ENCODE results near the gene MUC20. TPM values are rescaled to one million over a fixed set of nuclear protein-coding genes. Genes with fewer than 3 reads are reported as not detected.
"Not testable (repeated sequence)": the region's sequence is repeated elsewhere in the genome, so short reads cannot be mapped to it uniquely, and the experiment has no call there.

MUC20 gene
- total RNA-seq, 1 experiment from 2014 or later: not detected

DNA sequence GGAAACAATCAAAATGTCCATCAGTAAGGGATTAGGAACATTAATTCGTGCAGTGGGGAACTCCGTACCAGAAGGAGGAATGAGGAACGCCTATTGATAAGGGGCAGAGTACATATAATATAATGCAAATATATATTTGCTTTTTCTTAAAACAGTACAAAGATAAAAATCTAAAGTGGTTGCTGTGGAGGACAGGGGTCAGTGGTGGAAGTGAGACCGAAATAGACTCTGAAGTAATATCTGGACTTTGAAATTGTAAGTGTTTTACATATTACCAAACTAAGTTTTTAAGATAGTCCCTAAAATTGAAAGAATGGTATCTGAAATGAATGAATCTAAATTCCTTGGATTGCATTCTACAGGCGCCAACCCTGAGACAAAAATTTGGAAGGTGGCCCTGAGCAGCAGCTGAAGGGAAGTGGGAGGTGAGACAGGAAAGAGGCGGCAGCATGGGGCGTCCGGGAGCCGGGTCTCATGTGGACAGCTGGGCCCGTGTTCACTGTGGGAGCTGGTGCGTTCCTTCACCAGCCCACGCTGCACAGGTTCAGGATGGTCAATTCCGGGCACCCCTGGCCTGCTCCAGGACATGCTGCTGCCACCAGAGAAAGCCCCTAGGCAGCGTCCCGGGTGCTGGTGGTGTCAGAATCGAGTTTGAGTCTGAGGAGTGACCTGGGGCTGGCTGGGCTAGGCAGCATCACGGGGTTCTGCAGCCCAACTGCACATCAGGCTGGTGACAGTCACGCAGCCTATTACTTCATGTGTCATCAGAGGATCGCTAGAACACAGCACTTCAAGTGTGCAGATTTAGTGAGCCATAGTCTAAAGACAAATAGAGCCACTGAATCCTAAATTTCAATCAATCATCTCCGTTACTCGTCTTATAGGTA is 31.4 kb upstream of the MUC20 start:
- not testable (repeated sequence) for H2BK12ac ChIP-seq (ENCODE audit: insufficient read length, low read depth, low read length); H4K8ac ChIP-seq (replicated peaks; ENCODE audit: insufficient read length, low read depth, low read length); H3K4me1 ChIP-seq (ENCODE audit: insufficient read depth, low read length); H2BK5ac ChIP-seq (ENCODE audit: insufficient read length, low read length); H4K5ac ChIP-seq (ENCODE audit: insufficient read length, low read depth, low read length); H3K18ac ChIP-seq (ENCODE audit: insufficient read length, low read depth, low read length); H3K79me2 ChIP-seq (ENCODE audit: insufficient read depth, low read length); H3K79me1 ChIP-seq (ENCODE audit: insufficient read depth, low read depth, low read length, poor library complexity, severe bottlenecking); H2BK15ac ChIP-seq (ENCODE audit: low read depth, low read length); H3K27me3 Mint-ChIP-seq (ENCODE audit: low read depth); H4K20me1 ChIP-seq (ENCODE audit: control insufficient read depth, insufficient read depth, insufficient read length); H3K23ac ChIP-seq (ENCODE audit: insufficient read length, low read depth, low read length); H3T11ph ChIP-seq (ENCODE audit: low read length); H3K23me2 ChIP-seq (ENCODE audit: insufficient read length, low read depth, low read length, poor library complexity, severe bottlenecking); H3K4me1 Mint-ChIP-seq; H3K4ac ChIP-seq (ENCODE audit: low read depth, low read length); H2BK20ac ChIP-seq (ENCODE audit: low read depth, low read length, poor library complexity, severe bottlenecking); H4K91ac ChIP-seq (ENCODE audit: insufficient read length, low read depth, low read length); H3K4me2 ChIP-seq (ENCODE audit: insufficient read depth, insufficient read length, low read length); H2AK5ac ChIP-seq (ENCODE audit: insufficient read length, low read length); DNase-seq; H3K9ac ChIP-seq (ENCODE audit: extremely low read depth, insufficient read length, low read length); H2AFZ ChIP-seq (ENCODE audit: low read length); H3K14ac ChIP-seq (ENCODE audit: insufficient read depth, low read length); H2BK120ac ChIP-seq (ENCODE audit: low read depth, low read length, poor library complexity, severe bottlenecking); H3K4me3 Mint-ChIP-seq; H3K27ac ChIP-seq (ENCODE audit: insufficient read length, low read depth, low read length); H3K56ac ChIP-seq (ENCODE audit: insufficient read length, low read depth, low read length); H3K27me3 ChIP-seq (ENCODE audit: insufficient read depth, low read length); H3K27ac Mint-ChIP-seq; H3K9me3 ChIP-seq (ENCODE audit: control insufficient read depth, low read depth, low read length); H3K9me3 Mint-ChIP-seq
- peaks cover 34 to 62% (median 48%) of the 10 kb centered on the region in 3 experiments for H3K36me3 Mint-ChIP-seq (ENCODE audit: insufficient read depth in 1 of 3, low read depth in 3 of 3)
- no CpG with 5 or more reads among the region's 21 CpGs for whole genome bisulfite sequencing (ENCODE audit: extremely low coverage, insufficient read length, low lambda C conversion rate)

All from H9 (cell line).